ENCODE results near the gene RRBP1.

RRBP1 gene

DNA sequence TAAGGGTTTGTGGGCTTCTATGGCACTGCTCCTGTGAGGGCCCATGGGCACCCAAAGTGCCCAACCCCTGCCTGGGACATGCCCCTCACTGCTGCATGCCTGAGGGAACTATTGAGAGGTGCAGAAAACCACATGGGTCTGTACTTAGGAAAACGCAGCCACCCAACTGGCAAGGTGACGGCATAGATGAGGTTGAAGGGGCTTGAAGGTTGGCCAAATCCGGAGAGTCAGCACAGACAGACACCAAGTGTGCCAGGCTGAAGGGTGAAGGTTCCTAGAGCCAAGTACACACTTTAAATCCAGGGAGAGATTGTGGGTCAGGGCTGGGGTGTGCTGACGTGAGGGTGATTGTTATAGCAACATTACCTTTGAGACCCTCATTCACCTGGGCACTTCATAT lies 23.9 kb upstream of the RRBP1 start:
- Histone ChIP-seq H3K27ac (ENCODE audit: low read length) (no peak overlapping the region), H3K36me3 (ENCODE audit: control insufficient read depth, low read depth, low read length) (no peaks in the 10 kb centered on the region), H3K27me3 (ENCODE audit: control insufficient read depth, insufficient read depth, low read length) (no peaks in the 10 kb centered on the region), H3K9me3 (ENCODE audit: control insufficient read depth, low read depth, low read length) (no peaks in the 10 kb centered on the region), H3K4me1 (ENCODE audit: control insufficient read depth, low read depth, low read length) (peaks cover 9% of the 10 kb centered on the region), H3K4me3 (ENCODE audit: low read length) (no peak overlapping the region), H3K9ac (ENCODE audit: low read length) (no peak overlapping the region)

DNA sequence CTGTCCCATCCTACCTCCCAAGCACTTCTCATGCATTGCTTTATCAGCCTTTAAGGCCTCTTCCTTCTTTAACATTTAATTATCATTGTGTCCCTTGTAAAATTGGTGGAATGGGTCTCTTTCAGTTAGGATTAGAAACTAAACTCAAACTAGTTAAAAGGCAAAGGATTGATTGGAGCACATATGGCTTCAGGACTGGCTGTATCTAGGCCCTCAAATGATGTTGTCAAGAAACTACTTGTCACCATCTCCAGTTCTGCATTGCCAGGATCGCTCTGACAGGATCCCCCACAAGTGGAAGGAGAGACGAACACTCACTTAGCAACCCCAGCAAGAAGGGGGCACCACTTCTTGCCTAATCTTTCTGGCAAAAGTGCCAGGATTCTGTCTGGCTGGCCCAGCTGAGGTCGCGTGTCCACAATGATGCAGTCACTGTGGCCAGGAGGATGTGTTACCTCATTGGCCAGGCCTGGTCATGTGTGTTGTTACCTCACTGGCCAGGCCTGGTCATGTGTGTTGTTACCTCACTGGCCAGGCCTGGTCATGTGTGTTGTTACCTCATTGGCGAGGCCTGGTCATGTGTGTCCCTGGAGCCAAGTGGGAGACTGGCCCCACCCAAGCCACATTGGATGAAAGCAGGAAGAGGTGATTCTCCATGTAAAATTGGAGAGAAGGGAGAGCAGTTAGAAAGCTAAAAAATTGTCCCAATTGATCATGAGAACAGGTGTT lies 22.7 kb upstream of the RRBP1 start:
- Histone ChIP-seq H3K4me1 (ENCODE audit: control insufficient read depth, low read depth, low read length) (no peaks in the 10 kb centered on the region), H3K9me3 (ENCODE audit: control insufficient read depth, low read depth, low read length) (no peaks in the 10 kb centered on the region), H3K9ac (ENCODE audit: low read length) (no peak overlapping the region), H3K4me3 (ENCODE audit: low read length) (no peak overlapping the region), H3K27ac (ENCODE audit: low read length) (no peak overlapping the region), H3K36me3 (ENCODE audit: control insufficient read depth, low read depth, low read length) (no peaks in the 10 kb centered on the region), H3K27me3 (ENCODE audit: control insufficient read depth, insufficient read depth, low read length) (no peaks in the 10 kb centered on the region)

- no peaks in the 10 kb centered on the region for H3K4me1 ChIP-seq (ENCODE audit: control insufficient read depth, low read depth, low read length)
- H3K9ac ChIP-seq (ENCODE audit: low read length): no peak overlapping the region
- H3K27me3 ChIP-seq (ENCODE audit: control insufficient read depth, insufficient read depth, low read length): no peaks in the 10 kb centered on the region
- H3K36me3 ChIP-seq (ENCODE audit: control insufficient read depth, low read depth, low read length): no peaks in the 10 kb centered on the region
- no peak overlapping the region for H3K4me3 ChIP-seq (ENCODE audit: low read length)
- no peaks in the 10 kb centered on the region for H3K9me3 ChIP-seq (ENCODE audit: control insufficient read depth, low read depth, low read length)
- H3K27ac ChIP-seq (ENCODE audit: low read length): no peak overlapping the region
These were observed 19.8 kb upstream of the RRBP1 start for GRCh38 chr20:17701826-17702225.

DNA sequence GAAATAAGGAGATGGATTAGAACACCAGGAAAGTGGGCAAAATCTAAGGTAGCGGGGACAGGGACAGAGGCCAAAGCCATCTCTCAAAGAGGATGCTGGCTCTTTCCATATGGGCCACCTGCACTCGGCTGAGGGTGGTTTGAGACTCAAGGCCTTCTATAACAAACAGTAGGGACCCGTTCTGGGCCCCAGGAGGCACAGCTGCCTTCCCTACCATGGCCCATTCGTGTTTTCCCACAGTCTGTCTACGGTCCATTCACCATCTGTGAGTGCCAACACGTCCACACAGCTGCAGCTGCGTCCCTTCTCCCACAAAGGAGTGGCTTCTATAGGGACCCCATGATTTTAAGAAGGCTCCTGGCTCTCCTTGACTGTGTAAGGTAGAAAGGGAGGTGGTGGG lies 18.6 kb upstream of the RRBP1 start:
- Histone ChIP-seq H3K27ac (ENCODE audit: low read length) (no peak overlapping the region), H3K4me1 (ENCODE audit: control insufficient read depth, low read depth, low read length) (no peaks in the 10 kb centered on the region), H3K4me3 (ENCODE audit: low read length) (no peak overlapping the region), H3K9me3 (ENCODE audit: control insufficient read depth, low read depth, low read length) (no peaks in the 10 kb centered on the region), H3K9ac (ENCODE audit: low read length) (no peak overlapping the region), H3K36me3 (ENCODE audit: control insufficient read depth, low read depth, low read length) (no peaks in the 10 kb centered on the region), H3K27me3 (ENCODE audit: control insufficient read depth, insufficient read depth, low read length) (no peaks in the 10 kb centered on the region)

DNA sequence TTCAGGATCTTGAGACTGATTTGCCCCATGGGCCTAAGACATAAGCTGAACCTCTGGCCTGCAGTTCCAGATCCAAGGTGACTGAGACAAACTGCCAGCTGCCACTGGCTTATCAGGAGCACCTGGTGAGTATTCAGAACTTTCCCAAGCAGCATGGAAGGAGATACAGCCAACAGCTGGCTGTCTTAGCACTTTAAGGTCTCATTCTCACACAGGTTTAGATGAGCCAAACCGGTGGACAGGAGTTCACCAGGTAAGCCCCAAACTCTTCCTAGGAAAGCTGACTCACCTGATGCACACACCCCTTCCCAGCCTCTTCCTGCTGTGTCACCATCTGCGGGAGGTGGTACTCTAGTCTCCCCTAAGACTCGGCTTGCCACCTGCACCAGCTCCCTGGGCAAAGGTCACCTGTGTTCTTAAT lies 17.9 kb upstream of the RRBP1 start, which contains the start of gene BANF2:
BANF2 (plus strand) TSS at position 36 of the 421 bp plus-strand sequence. CDS start 25,060 bp downstream, outside the sequence.
- Histone ChIP-seq H3K9me3 (ENCODE audit: control insufficient read depth, low read depth, low read length) (no peaks in the 10 kb centered on the region), H3K9ac (ENCODE audit: low read length) (no peak within 1 kb of the TSS), H3K4me1 (ENCODE audit: control insufficient read depth, low read depth, low read length) (no peaks in the 10 kb centered on the region), H3K4me3 (ENCODE audit: low read length) (no peak within 1 kb of the TSS), H3K27me3 (ENCODE audit: control insufficient read depth, insufficient read depth, low read length) (no peaks in the 10 kb centered on the region), H3K27ac (ENCODE audit: low read length) (no peak within 1 kb of the TSS), H3K36me3 (ENCODE audit: control insufficient read depth, low read depth, low read length) (no peaks in the 10 kb centered on the region)

- H3K4me1 ChIP-seq (ENCODE audit: control insufficient read depth, low read depth, low read length): peaks cover 5% of the 10 kb centered on the region
- no peaks in the 10 kb centered on the region for H3K9me3 ChIP-seq (ENCODE audit: control insufficient read depth, low read depth, low read length)
- no peaks in the 10 kb centered on the region for H3K36me3 ChIP-seq (ENCODE audit: control insufficient read depth, low read depth, low read length)
- H3K4me3 ChIP-seq (ENCODE audit: low read length): no peak overlapping the region
- H3K27ac ChIP-seq (ENCODE audit: low read length): no peak overlapping the region
- no peak overlapping the region for H3K9ac ChIP-seq (ENCODE audit: low read length)
- no peaks in the 10 kb centered on the region for H3K27me3 ChIP-seq (ENCODE audit: control insufficient read depth, insufficient read depth, low read length)
These were observed 16.3 kb upstream of the RRBP1 start for GRCh38 chr20:17698384-17698783.

- no peaks in the 10 kb centered on the region for H3K27me3 ChIP-seq (ENCODE audit: control insufficient read depth, insufficient read depth, low read length)
- H3K9ac ChIP-seq (ENCODE audit: low read length): no peak overlapping the region
These were observed 15.1 kb upstream of the RRBP1 start for GRCh38 chr20:17697171-17697570.

GRCh38 chr20:17696287-17696686 lies 14.2 kb upstream of the RRBP1 start:
- H3K9me3 ChIP-seq (ENCODE audit: control insufficient read depth, low read depth, low read length): no peaks in the 10 kb centered on the region
- no peak overlapping the region for H3K4me3 ChIP-seq (ENCODE audit: low read length)
- H3K4me1 ChIP-seq (ENCODE audit: control insufficient read depth, low read depth, low read length): peaks cover 6% of the 10 kb centered on the region
- no peak overlapping the region for H3K9ac ChIP-seq (ENCODE audit: low read length)
- no peaks in the 10 kb centered on the region for H3K27me3 ChIP-seq (ENCODE audit: control insufficient read depth, insufficient read depth, low read length)
- no peak overlapping the region for H3K27ac ChIP-seq (ENCODE audit: low read length)
- H3K36me3 ChIP-seq (ENCODE audit: control insufficient read depth, low read depth, low read length): no peaks in the 10 kb centered on the region

More at GRCh38 chr20:17697171-17697570, 15.1 kb upstream of the RRBP1 start:
- H3K27ac ChIP-seq (ENCODE audit: low read length): no peak overlapping the region
- H3K9me3 ChIP-seq (ENCODE audit: control insufficient read depth, low read depth, low read length): no peaks in the 10 kb centered on the region
- H3K4me3 ChIP-seq (ENCODE audit: low read length): no peak overlapping the region
- H3K4me1 ChIP-seq (ENCODE audit: control insufficient read depth, low read depth, low read length): peaks cover 6% of the 10 kb centered on the region
- no peaks in the 10 kb centered on the region for H3K36me3 ChIP-seq (ENCODE audit: control insufficient read depth, low read depth, low read length)

- no peaks in the 10 kb centered on the region for H3K27me3 ChIP-seq (ENCODE audit: control insufficient read depth, insufficient read depth, low read length)
- no peak overlapping the region for H3K4me3 ChIP-seq (ENCODE audit: low read length)
- peaks cover 6% of the 10 kb centered on the region for H3K4me1 ChIP-seq (ENCODE audit: control insufficient read depth, low read depth, low read length)
- no peak overlapping the region for H3K9ac ChIP-seq (ENCODE audit: low read length)
- H3K36me3 ChIP-seq (ENCODE audit: control insufficient read depth, low read depth, low read length): no peaks in the 10 kb centered on the region
- H3K27ac ChIP-seq (ENCODE audit: low read length): no peak overlapping the region
- H3K9me3 ChIP-seq (ENCODE audit: control insufficient read depth, low read depth, low read length): no peaks in the 10 kb centered on the region
These were observed 12.7 kb upstream of the RRBP1 start for GRCh38 chr20:17694767-17695166.

- no peaks in the 10 kb centered on the region for H3K36me3 ChIP-seq (ENCODE audit: control insufficient read depth, low read depth, low read length)
- H3K27me3 ChIP-seq (ENCODE audit: control insufficient read depth, insufficient read depth, low read length): no peaks in the 10 kb centered on the region
- H3K9me3 ChIP-seq (ENCODE audit: control insufficient read depth, low read depth, low read length): no peaks in the 10 kb centered on the region
- no peak overlapping the region for H3K9ac ChIP-seq (ENCODE audit: low read length)
- no peak overlapping the region for H3K27ac ChIP-seq (ENCODE audit: low read length)
- H3K4me1 ChIP-seq (ENCODE audit: control insufficient read depth, low read depth, low read length): peaks cover 6% of the 10 kb centered on the region
- H3K4me3 ChIP-seq (ENCODE audit: low read length): no peak overlapping the region
These were observed 11.5 kb upstream of the RRBP1 start for GRCh38 chr20:17693444-17694001.

DNA sequence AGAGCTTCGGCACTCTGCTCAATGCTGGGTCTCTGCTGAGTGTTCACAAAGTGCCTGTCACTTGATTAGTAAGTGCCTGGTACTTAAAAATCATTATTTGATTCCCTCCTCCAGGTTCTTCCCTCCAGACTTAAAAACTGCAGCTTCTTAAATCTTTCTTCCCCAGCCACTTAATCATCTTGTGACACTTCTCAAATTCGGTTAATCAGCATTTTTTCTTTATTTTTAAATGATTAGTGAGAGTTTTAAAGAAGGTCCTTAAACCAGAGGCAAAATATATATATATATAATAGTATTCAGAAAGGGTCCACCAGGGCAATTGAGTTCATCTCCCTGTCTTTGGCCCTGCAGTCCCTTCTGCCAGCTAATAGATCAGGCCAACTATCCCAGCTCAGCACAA lies 9.7 kb upstream of the RRBP1 start:
- Histone ChIP-seq H3K27me3 (ENCODE audit: control insufficient read depth, insufficient read depth, low read length) (no peaks in the 10 kb centered on the region), H3K9me3 (ENCODE audit: control insufficient read depth, low read depth, low read length) (no peaks in the 10 kb centered on the region), H3K4me3 (ENCODE audit: low read length) (no peak overlapping the region), H3K9ac (ENCODE audit: low read length) (no peak overlapping the region), H3K27ac (ENCODE audit: low read length) (no peak overlapping the region), H3K36me3 (ENCODE audit: control insufficient read depth, low read depth, low read length) (no peaks in the 10 kb centered on the region), H3K4me1 (ENCODE audit: control insufficient read depth, low read depth, low read length) (peaks cover 6% of the 10 kb centered on the region)

DNA sequence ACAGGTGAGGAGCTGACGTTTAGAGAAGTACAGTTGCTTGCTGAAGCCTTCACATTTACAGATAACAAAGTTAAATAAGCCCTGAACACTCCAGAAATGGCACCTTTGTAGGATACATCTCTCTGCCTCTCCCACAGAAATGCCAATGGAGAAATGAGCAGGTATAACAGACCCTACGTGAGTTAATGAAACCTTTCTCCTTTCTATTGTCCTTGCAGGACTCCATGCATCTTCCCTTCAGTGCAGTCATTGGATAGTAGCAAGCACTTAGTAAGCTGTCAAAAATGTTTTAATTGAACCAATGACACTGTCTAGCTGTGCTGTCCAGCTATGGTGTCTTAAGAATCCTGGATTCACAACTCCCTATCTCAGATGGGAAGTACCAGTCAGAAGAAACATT lies 8.1 kb upstream of the RRBP1 start:
- H3K36me3 ChIP-seq (ENCODE audit: control insufficient read depth, low read depth, low read length): no peaks in the 10 kb centered on the region
- H3K27me3 ChIP-seq (ENCODE audit: control insufficient read depth, insufficient read depth, low read length): no peaks in the 10 kb centered on the region
- H3K9ac ChIP-seq (ENCODE audit: low read length): no peak overlapping the region

More for the DNA sequence above, 8.1 kb upstream of the RRBP1 start:
- H3K4me3 ChIP-seq (ENCODE audit: low read length): no peak overlapping the region
- H3K4me1 ChIP-seq (ENCODE audit: control insufficient read depth, low read depth, low read length): peaks cover 6% of the 10 kb centered on the region
- no peaks in the 10 kb centered on the region for H3K9me3 ChIP-seq (ENCODE audit: control insufficient read depth, low read depth, low read length)
- no peak overlapping the region for H3K27ac ChIP-seq (ENCODE audit: low read length)
